ENCODE measurements around the gene AMBN. TPM values are rescaled to one million over a fixed set of nuclear protein-coding genes. Genes with fewer than 3 reads are reported as not detected.

The AMBN gene
- total RNA-seq, 6 experiments from 2014 or later = not detected

DNA sequence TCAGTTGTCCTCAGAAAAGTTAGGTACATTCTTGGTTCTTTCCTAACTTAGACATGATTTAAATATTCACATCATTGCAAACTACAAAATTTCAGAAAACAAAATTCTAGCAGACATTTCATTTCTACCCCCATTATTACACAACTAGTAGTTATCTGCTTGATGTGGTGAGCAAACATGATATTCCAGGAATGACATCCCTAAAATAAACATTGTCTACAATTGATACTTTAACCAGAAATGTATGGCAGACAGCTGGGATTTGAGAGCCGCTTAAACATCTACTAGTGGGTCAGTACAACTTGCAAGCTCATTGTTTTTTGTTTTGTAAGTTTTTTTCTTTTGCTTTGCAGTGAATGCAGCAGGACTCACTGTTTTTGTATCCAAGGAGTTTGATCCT lies 32.1 kb upstream of the AMBN start:
- DNase-seq = no peak
- intact Hi-C loops (cut with DNase I) = no loop called here
- no peak overlapping the region for H3K27ac ChIP-seq
- WGBS (ENCODE audit: insufficient coverage, low coverage, low lambda C conversion rate, missing lambda C conversion rate) = 67% methylated on average over 1 of the region's 1 CpG
- H3K4me3 ChIP-seq = no peak overlapping the region
- no peak for TF ChIP-seq CTCF (IDR thresholded peaks at IDR 0.05)
- TF ChIP-seq POLR2A (IDR thresholded peaks at IDR 0.05) = no peak
- no peaks in the 10 kb centered on the region for H3K9me3 ChIP-seq
- peak in 2 of 4 donors; percentile 75 to 78 for ATAC-seq
- H3K36me3 ChIP-seq = no peaks in the 10 kb centered on the region
- H3K27me3 ChIP-seq = no peaks in the 10 kb centered on the region
- peaks cover 0 to 7% (median 0%) of the 10 kb centered on the region in 4 donors for H3K4me1 ChIP-seq

GRCh38 chr4:70564033-70564432 lies 28.0 kb upstream of the AMBN start:
- TF ChIP-seq CTCF (IDR thresholded peaks at IDR 0.05) (no peak), POLR2A (IDR thresholded peaks at IDR 0.05) (no peak)
- no peaks in the 10 kb centered on the region for H3K36me3 ChIP-seq
- intact Hi-C loops (cut with DNase I) = no loop called here
- no peak for DNase-seq
- no peaks in the 10 kb centered on the region for H3K27me3 ChIP-seq
- ATAC-seq = no peak
- WGBS (ENCODE audit: insufficient coverage, low coverage, low lambda C conversion rate, missing lambda C conversion rate) = 44% methylated on average over 6 of the region's 8 CpGs
- H3K4me1 ChIP-seq = peaks cover 0 to 7% (median 0%) of the 10 kb centered on the region in 4 donors
- H3K9me3 ChIP-seq = no peaks in the 10 kb centered on the region
- no peak overlapping the region for H3K4me3 ChIP-seq
- H3K27ac ChIP-seq = no peak overlapping the region

DNA sequence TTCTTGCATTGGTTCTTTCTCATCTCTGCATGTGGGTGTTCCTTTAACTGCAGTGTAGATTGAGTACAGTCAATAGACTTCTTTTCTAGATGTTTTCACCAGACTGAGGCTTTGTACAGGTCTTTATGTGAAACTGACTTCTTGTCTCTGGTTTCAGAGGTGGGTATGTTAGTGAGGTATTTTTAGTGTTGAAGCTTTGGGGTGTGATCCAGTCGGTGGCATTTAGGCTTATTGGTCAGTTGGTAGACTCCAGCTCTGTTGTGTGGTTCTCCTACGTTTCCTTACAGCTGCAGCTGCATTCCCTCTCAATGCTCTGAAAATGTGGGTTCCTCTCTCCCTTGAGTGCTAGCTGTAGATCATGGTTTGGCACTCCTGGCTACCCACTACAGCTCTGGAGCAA lies 21.3 kb upstream of the AMBN start:
- intact Hi-C loops (cut with DNase I) = no loop called here
- no peak overlapping the region for H3K4me3 ChIP-seq
- ATAC-seq (no peak), DNase-seq (no peak)
- TF ChIP-seq CTCF (IDR thresholded peaks at IDR 0.05) = no peak
- no peak for TF ChIP-seq POLR2A (IDR thresholded peaks at IDR 0.05)
- no peaks in the 10 kb centered on the region for H3K9me3 ChIP-seq
- no peaks in the 10 kb centered on the region for H3K36me3 ChIP-seq
- H3K27me3 ChIP-seq = no peaks in the 10 kb centered on the region
- no peak overlapping the region for H3K27ac ChIP-seq
- 71% methylated on average over 1 of the region's 2 CpGs for WGBS (ENCODE audit: insufficient coverage, low coverage, low lambda C conversion rate, missing lambda C conversion rate)
- H3K4me1 ChIP-seq = no peaks in the 10 kb centered on the region

- TF ChIP-seq POLR2A (IDR thresholded peaks at IDR 0.05) = no peak
- TF ChIP-seq CTCF (IDR thresholded peaks at IDR 0.05) = no peak
- H3K9me3 ChIP-seq = no peaks in the 10 kb centered on the region
- ATAC-seq (no peak), DNase-seq (no peak)
- no peaks in the 10 kb centered on the region for H3K27me3 ChIP-seq
- no CpG with 5 or more reads among the region's 2 CpGs for WGBS (ENCODE audit: insufficient coverage, low coverage, low lambda C conversion rate, missing lambda C conversion rate)
- H3K4me1 ChIP-seq = no peaks in the 10 kb centered on the region
- H3K36me3 ChIP-seq = no peaks in the 10 kb centered on the region
- intact Hi-C loops (cut with DNase I) = no loop called here
- H3K27ac ChIP-seq = no peak overlapping the region
- H3K4me3 ChIP-seq = no peak overlapping the region
Measured at GRCh38 chr4:70571772-70572171, 20.3 kb upstream of the AMBN start.

DNA sequence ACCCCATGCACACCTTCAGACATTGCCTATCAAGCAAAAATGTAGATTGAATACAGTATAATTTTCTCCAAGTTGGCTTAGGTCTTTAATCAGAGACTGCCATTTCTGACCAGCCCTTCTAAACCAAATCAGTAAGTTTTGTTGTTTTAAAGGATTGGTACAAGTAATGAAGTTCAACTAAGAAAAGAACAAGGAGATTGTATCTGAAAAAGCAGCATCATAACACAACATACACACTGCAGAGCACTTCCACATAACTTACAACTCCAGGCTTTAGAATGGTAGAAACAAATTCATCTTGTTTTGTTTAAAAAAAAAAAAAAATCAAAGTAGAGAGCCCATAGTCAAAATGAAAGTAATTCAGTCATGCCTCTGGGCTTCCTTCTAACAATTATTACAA lies 16.1 kb upstream of the AMBN start:
- no peaks in the 10 kb centered on the region for H3K27me3 ChIP-seq
- no peaks in the 10 kb centered on the region for H3K9me3 ChIP-seq
- H3K27ac ChIP-seq = no peak overlapping the region
- TF ChIP-seq POLR2A (IDR thresholded peaks at IDR 0.05) (no peak), CTCF (IDR thresholded peaks at IDR 0.05) (no peak)
- DNase-seq (no peak), ATAC-seq (no peak)
- no peaks in the 10 kb centered on the region for H3K36me3 ChIP-seq
- intact Hi-C loops (cut with DNase I) = no loop called here
- no peaks in the 10 kb centered on the region for H3K4me1 ChIP-seq
- H3K4me3 ChIP-seq = no peak overlapping the region
